Prostate gland (tissue), 2 donors: ENCODE measurements around the gene CARD19. TPM values are rescaled to one million over a fixed set of nuclear protein-coding genes. Genes with fewer than 3 reads are reported as not detected.
"Not testable (repeated sequence)": the region's sequence is repeated elsewhere in the genome, so short reads cannot be mapped to it uniquely, and the experiment has no call there.

Experiments used
- DNase-seq: peaks from one replicate; pipeline ENCODE4 v3.0.0-alpha.2; 2019; ENCODE audit warnings: low spot score
- H3K27ac ChIP-seq, 2 donors: fragments of 200-600 bp; sonication (generic); 2 replicates each; pipeline ENCODE4 v1.5.1; 2017 to 2019
- H3K27me3 ChIP-seq: fragments of 200-600 bp; sonication (generic); replicated peaks from 2 replicates; pipeline ENCODE4 v1.5.1; 2019; ENCODE audit not compliant: insufficient read depth
- H3K36me3 ChIP-seq, 2 donors: fragments of 200-600 bp; sonication (generic); 1 replicate in 1 of 2; 2 replicates in 1 of 2; pipeline versions ENCODE4 v1.5.1 to v1.8.1; 2017 to 2019
- H3K4me1 ChIP-seq: fragments of 200-600 bp; sonication (generic); replicated peaks from 2 replicates; pipeline ENCODE4 v1.5.1; 2019
- H3K4me3 ChIP-seq, 2 donors: fragments of 200-600 bp; sonication (generic); 2 replicates each; pipeline ENCODE4 v1.5.1; 2017 to 2019
- H3K9me3 ChIP-seq: fragments of 200-600 bp; sonication (generic); 2 replicates; pipeline ENCODE4 v1.5.1; 2017
- CTCF ChIP-seq, 4 experiments: fragments of 200-600 bp in 2 of 4; fragments of 450-650 bp in 2 of 4; sonication (generic) in 2 of 4; IDR thresholded peaks; 1 replicate in 3 of 4; 2 replicates in 1 of 4; pipeline ENCODE4 v1.5.1; 2016 to 2019; ENCODE audit warnings: antibody characterized with exemption in 4 of 4, mild to moderate bottlenecking in 2 of 4, moderate library complexity in 2 of 4
- POLR2A ChIP-seq: fragments of 450-650 bp; IDR thresholded peaks from one replicate; pipeline ENCODE4 v1.6.1; 2016; ENCODE audit warnings: antibody characterized with exemption, mild to moderate bottlenecking
- POLR2AphosphoS5 ChIP-seq: sonication (generic); formaldehyde crosslinking; IDR thresholded peaks from one replicate; pipeline ENCODE4 v1.6.1; 2017; ENCODE audit warnings: antibody characterized with exemption
- WGBS: methylation state at CpG from one replicate; pipeline ENCODE4 v1.1.5; 2018; 5-methylcytosine and 5-hydroxymethylcytosine counted together
- intact Hi-C: fragments of 100-400 bp; cut with DNase I; formaldehyde crosslinking; loops from one replicate; pipeline ENCODE4 v1.14.2; 2022
- total RNA-seq, 2 donors: library from RNA; depleted of rRNA; stranded (reverse); fragments of >200 nt; gene quantifications; one replicate each; pipeline ENCODE4 v1.1.0, GENCODE V29; 2016

CARD19 gene
- total RNA-seq, 2 donors from 2014 or later: 41.9 to 111 TPM

GRCh38 chr9:93141771-93142483 is 45.9 kb downstream of the CARD19 start:
- Histone ChIP-seq H3K4me3 (no peak overlapping the region), H3K4me1 (no peaks in the 10 kb centered on the region), H3K27ac (peak overlapping the region in 1 of 2 donors; percentile 54), H3K27me3 (no peaks in the 10 kb centered on the region), H3K36me3 (no peaks in the 10 kb centered on the region), H3K9me3 (no peaks in the 10 kb centered on the region)
- intact Hi-C loops: no loop called here
- DNase-seq: peak; percentile 55
- WGBS: 53% methylated on average over 6 of the region's 8 CpGs
- TF ChIP-seq POLR2AphosphoS5 (peak; percentile 16), POLR2A (no peak)

GRCh38 chr9:93143830-93144530 is 48.0 kb downstream of the CARD19 start:
- WGBS: 31% methylated on average over 15 of the region's 15 CpGs
- no peaks in the 10 kb centered on the region for H3K27me3 ChIP-seq
- H3K36me3 ChIP-seq: no peaks in the 10 kb centered on the region
- H3K4me1 ChIP-seq: no peaks in the 10 kb centered on the region
- DNase-seq: peak; percentile 76
- intact Hi-C loops: no loop called here
- TF ChIP-seq CTCF (IDR thresholded peaks at IDR 0.05) (no peak), POLR2AphosphoS5 (peak; percentile 70)
- no peaks in the 10 kb centered on the region for H3K9me3 ChIP-seq
- no peak overlapping the region for H3K4me3 ChIP-seq
- peak overlapping the region; percentile 12 to 61 for H3K27ac ChIP-seq

- H3K4me3 ChIP-seq, H3K27ac ChIP-seq, H3K4me1 ChIP-seq, H3K9me3 ChIP-seq, H3K36me3 ChIP-seq, DNase-seq, intact Hi-C loops, H3K27me3 ChIP-seq: not testable (repeated sequence)
- WGBS: 88% methylated on average over 6 of the region's 6 CpGs
Measured at GRCh38 chr9:93146696-93147095, 50.7 kb downstream of the CARD19 start.

GRCh38 chr9:93147632-93148031 is 51.6 kb downstream of the CARD19 start:
- intact Hi-C loops: no loop called here
- WGBS: 69% methylated on average over 2 of the region's 2 CpGs
- no peak for TF ChIP-seq CTCF (IDR thresholded peaks at IDR 0.05)
- TF ChIP-seq POLR2A: no peak
- TF ChIP-seq POLR2AphosphoS5: no peak

GRCh38 chr9:93148721-93149120 is 52.7 kb downstream of the CARD19 start:
- Histone ChIP-seq H3K4me3 (no peak overlapping the region), H3K27me3 (no peaks in the 10 kb centered on the region), H3K4me1 (no peaks in the 10 kb centered on the region), H3K9me3 (no peaks in the 10 kb centered on the region), H3K36me3 (no peaks in the 10 kb centered on the region), H3K27ac (no peak overlapping the region)
- no peak for TF ChIP-seq POLR2AphosphoS5
- TF ChIP-seq POLR2A: no peak
- TF ChIP-seq CTCF (IDR thresholded peaks at IDR 0.05): no peak
- WGBS: 100% methylated on average over 2 of the region's 2 CpGs
- DNase-seq: no peak
- intact Hi-C loops: no loop called here

More at GRCh38 chr9:93147632-93148031, 51.6 kb downstream of the CARD19 start:
- Histone ChIP-seq H3K9me3 (no peaks in the 10 kb centered on the region), H3K36me3 (no peaks in the 10 kb centered on the region), H3K27ac (no peak overlapping the region), H3K4me1 (no peaks in the 10 kb centered on the region), H3K4me3 (no peak overlapping the region), H3K27me3 (no peaks in the 10 kb centered on the region)
- no peak for DNase-seq
